ENCODE data around the gene AKAP9. TPM values are rescaled to one million over a fixed set of nuclear protein-coding genes. Genes with fewer than 3 reads are reported as not detected.
A peak's percentile ranks its signal among the peaks of the same experiment; 100 is the strongest.

AKAP9 gene
- total and polyA plus RNA-seq, 9 of the 15 experiments (the other 6 are each of a cell fraction or from before 2014, with no cell fraction given) = 25.5 to 80.9 (median 46.3) TPM

DNA sequence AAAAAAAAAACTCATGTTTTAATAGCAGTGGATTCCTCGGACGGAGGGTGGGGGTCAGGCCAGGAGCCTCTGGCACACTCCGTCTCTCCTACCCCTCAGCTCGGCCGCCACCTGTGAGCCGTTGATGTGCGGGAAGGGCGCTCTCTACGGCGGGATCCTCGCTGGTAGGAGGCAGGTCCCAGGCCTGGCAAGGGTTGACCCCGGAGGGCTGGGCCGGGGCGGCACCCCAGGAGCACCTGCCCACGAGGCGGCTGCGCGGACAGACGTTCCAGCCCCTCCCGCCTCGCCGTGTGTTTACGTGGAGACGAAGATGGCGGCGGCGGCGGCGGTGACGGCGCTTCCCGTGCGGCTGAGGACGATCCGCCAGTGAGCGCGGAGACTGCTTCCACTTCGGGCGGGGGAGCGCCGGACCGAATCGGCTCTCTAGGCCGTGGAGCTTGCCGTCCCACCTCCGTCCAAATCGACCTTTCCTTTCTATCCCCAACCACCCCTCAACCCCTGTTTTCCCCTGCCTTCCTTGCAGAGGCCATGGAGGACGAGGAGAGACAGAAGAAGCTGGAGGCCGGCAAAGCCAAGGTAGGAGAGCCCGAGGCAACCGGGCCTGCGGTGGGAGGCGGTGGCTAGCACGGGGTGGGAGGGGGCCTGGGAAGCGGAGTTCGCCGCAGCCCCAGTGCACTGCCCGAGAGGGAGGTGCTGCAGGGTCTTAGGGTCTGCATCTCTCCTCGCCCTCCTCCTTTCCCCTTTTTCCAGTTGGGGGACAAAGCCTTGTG, at the start of gene AKAP9 (continued):
- TF ChIP-seq, protein P1, sequence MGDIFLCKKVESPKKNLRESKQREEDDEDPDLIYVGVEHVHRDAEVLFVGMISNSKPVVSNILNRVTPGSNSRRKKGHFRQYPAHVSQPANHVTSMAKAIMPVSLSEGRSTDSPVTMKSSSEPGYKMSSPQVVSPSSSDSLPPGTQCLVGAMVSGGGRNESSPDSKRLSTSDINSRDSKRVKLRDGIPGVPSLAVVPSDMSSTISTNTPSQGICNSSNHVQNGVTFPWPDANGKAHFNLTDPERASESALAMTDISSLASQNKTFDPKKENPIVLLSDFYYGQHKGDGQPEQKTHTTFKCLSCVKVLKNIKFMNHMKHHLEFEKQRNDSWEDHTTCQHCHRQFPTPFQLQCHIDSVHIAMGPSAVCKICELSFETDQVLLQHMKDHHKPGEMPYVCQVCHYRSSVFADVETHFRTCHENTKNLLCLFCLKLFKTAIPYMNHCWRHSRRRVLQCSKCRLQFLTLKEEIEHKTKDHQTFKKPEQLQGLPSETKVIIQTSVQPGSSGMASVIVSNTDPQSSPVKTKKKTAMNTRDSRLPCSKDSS (IDR thresholded peaks at IDR 0.05; ENCODE audit: low read depth, partially characterized antibody) = no peak
- TF ChIP-seq NFRKB (IDR thresholded peaks at IDR 0.05; ENCODE audit: low read depth) (peak; percentile 97), CEBPG (CRISPR knock-in tag; IDR thresholded peaks at IDR 0.05) (0 out of 2 replicates have a peak, but pooled peaks have one; percentile 29), CEBPG (tag; conservative IDR thresholded peaks at IDR 0.05 in 1 of 2, IDR thresholded peaks at IDR 0.05 in 1 of 2) (no peak), TOE1 (IDR thresholded peaks at IDR 0.05; ENCODE audit: borderline replicate concordance) (peak; percentile 77), TOE1 (CRISPR knock-in tag; IDR thresholded peaks at IDR 0.05; ENCODE audit: borderline replicate concordance, low read depth) (no peak), MBD2 (IDR thresholded peaks at IDR 0.05; ENCODE audit: borderline replicate concordance, low read depth) (peak; percentile 65; the same call in 1 of the 2 replicates), CSDE1 (IDR thresholded peaks at IDR 0.05) (no peak; a peak in 1 of 4 replicates), ZC3H4 (CRISPR knock-in tag; IDR thresholded peaks at IDR 0.05; ENCODE audit: borderline replicate concordance) (no peak), CCAR2 (IDR thresholded peaks at IDR 0.05; ENCODE audit: low read depth, low read length) (no peak), MAFF (IDR thresholded peaks at IDR 0.05; ENCODE audit: low read length) (no peak), FOXA3 (CRISPR knock-in tag; conservative IDR thresholded peaks at IDR 0.05 in 1 of 2, IDR thresholded peaks at IDR 0.05 in 1 of 2) (peak in 1 of 2 experiments; percentile 89; a peak in 2 of 4 replicates)
- TF ChIP-seq, protein P2, sequence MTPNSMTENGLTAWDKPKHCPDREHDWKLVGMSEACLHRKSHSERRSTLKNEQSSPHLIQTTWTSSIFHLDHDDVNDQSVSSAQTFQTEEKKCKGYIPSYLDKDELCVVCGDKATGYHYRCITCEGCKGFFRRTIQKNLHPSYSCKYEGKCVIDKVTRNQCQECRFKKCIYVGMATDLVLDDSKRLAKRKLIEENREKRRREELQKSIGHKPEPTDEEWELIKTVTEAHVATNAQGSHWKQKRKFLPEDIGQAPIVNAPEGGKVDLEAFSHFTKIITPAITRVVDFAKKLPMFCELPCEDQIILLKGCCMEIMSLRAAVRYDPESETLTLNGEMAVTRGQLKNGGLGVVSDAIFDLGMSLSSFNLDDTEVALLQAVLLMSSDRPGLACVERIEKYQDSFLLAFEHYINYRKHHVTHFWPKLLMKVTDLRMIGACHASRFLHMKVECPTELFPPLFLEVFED (CRISPR knock-in tag; conservative IDR thresholded peaks at IDR 0.05) = peak; percentile 75; the same call in 1 of the 2 replicates
- TF ChIP-seq, protein P3, sequence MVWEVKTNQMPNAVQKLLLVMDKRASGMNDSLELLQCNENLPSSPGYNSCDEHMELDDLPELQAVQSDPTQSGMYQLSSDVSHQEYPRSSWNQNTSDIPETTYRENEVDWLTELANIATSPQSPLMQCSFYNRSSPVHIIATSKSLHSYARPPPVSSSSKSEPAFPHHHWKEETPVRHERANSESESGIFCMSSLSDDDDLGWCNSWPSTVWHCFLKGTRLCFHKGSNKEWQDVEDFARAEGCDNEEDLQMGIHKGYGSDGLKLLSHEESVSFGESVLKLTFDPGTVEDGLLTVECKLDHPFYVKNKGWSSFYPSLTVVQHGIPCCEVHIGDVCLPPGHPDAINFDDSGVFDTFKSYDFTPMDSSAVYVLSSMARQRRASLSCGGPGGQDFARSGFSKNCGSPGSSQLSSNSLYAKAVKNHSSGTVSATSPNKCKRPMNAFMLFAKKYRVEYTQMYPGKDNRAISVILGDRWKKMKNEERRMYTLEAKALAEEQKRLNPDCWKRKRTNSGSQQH (CRISPR knock-in tag; IDR thresholded peaks at IDR 0.05) = peak; percentile 81; the same call in 1 of the 2 replicates
- TF ChIP-seq, protein P4, sequence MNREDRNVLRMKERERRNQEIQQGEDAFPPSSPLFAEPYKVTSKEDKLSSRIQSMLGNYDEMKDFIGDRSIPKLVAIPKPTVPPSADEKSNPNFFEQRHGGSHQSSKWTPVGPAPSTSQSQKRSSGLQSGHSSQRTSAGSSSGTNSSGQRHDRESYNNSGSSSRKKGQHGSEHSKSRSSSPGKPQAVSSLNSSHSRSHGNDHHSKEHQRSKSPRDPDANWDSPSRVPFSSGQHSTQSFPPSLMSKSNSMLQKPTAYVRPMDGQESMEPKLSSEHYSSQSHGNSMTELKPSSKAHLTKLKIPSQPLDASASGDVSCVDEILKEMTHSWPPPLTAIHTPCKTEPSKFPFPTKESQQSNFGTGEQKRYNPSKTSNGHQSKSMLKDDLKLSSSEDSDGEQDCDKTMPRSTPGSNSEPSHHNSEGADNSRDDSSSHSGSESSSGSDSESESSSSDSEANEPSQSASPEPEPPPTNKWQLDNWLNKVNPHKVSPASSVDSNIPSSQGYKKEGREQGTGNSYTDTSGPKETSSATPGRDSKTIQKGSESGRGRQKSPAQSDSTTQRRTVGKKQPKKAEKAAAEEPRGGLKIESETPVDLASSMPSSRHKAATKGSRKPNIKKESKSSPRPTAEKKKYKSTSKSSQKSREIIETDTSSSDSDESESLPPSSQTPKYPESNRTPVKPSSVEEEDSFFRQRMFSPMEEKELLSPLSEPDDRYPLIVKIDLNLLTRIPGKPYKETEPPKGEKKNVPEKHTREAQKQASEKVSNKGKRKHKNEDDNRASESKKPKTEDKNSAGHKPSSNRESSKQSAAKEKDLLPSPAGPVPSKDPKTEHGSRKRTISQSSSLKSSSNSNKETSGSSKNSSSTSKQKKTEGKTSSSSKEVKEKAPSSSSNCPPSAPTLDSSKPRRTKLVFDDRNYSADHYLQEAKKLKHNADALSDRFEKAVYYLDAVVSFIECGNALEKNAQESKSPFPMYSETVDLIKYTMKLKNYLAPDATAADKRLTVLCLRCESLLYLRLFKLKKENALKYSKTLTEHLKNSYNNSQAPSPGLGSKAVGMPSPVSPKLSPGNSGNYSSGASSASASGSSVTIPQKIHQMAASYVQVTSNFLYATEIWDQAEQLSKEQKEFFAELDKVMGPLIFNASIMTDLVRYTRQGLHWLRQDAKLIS (CRISPR knock-in tag; IDR thresholded peaks at IDR 0.05) = peak; percentile 75; the same call in 1 of the 2 replicates
- TF ChIP-seq, protein P5, sequence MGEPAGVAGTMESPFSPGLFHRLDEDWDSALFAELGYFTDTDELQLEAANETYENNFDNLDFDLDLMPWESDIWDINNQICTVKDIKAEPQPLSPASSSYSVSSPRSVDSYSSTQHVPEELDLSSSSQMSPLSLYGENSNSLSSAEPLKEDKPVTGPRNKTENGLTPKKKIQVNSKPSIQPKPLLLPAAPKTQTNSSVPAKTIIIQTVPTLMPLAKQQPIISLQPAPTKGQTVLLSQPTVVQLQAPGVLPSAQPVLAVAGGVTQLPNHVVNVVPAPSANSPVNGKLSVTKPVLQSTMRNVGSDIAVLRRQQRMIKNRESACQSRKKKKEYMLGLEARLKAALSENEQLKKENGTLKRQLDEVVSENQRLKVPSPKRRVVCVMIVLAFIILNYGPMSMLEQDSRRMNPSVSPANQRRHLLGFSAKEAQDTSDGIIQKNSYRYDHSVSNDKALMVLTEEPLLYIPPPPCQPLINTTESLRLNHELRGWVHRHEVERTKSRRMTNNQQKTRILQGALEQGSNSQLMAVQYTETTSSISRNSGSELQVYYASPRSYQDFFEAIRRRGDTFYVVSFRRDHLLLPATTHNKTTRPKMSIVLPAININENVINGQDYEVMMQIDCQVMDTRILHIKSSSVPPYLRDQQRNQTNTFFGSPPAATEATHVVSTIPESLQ (CRISPR knock-in tag; IDR thresholded peaks at IDR 0.05) = peak; percentile 48; the same call in 1 of the 2 replicates
